HepG2 (cell line): ENCODE measurements around the gene PLAGL2. TPM values are rescaled to one million over a fixed set of nuclear protein-coding genes. Genes with fewer than 3 reads are reported as not detected.

Experiments used
- CEBPB ChIP-seq: IDR thresholded peaks from 2 replicates; pipeline ENCODE4 v1.6.1; 2011; ENCODE audit warnings: low read depth, low read length, improper control_type of control experiment, borderline replicate concordance
- EP300 ChIP-seq, 3 experiments: sonication (generic) in 1 of 3; formaldehyde crosslinking in 1 of 3; IDR thresholded peaks; 2 replicates each; pipeline versions ENCODE4 v1.5.1 to v1.6.1; 2011 to 2020; ENCODE audit warnings: low read depth in 2 of 3, low read length in 2 of 3, borderline replicate concordance in 1 of 3, improper control_type of control experiment in 1 of 3, mild to moderate bottlenecking in 1 of 3, missing genetic modification reagents in 1 of 3, moderate library complexity in 1 of 3
- HHEX ChIP-seq: IDR thresholded peaks from 2 replicates; pipeline ENCODE4 v1.6.1; 2016; ENCODE audit warnings: control low read depth
- HNF4G ChIP-seq, 2 experiments: sonication (generic) in 1 of 2; formaldehyde crosslinking in 1 of 2; IDR thresholded peaks; 2 replicates each; pipeline versions ENCODE4 v1.4.0 to v1.6.1; 2011 to 2020; ENCODE audit warnings: borderline replicate concordance in 2 of 2, low read depth in 2 of 2, mild to moderate bottlenecking in 2 of 2, low read length in 1 of 2, missing genetic modification reagents in 1 of 2, moderate library complexity in 1 of 2
- MAFK ChIP-seq, 2 experiments: IDR thresholded peaks in 1 of 2; conservative IDR thresholded peaks in 1 of 2; 2 replicates each; pipeline ENCODE4 v1.6.1; 2011; ENCODE audit warnings: improper control_type of control experiment in 2 of 2, low read length in 2 of 2
- PAXIP1 ChIP-seq: sonication (generic); formaldehyde crosslinking; conservative IDR thresholded peaks from 2 replicates; pipeline ENCODE4 v1.4.0; 2020; ENCODE audit warnings: mild to moderate bottlenecking, missing genetic modification reagents, moderate library complexity
- PHF21A ChIP-seq: sonication (generic); formaldehyde crosslinking; IDR thresholded peaks from 2 replicates; pipeline ENCODE4 v1.5.0; 2020; ENCODE audit warnings: mild to moderate bottlenecking, missing genetic modification reagents
- SAP130 ChIP-seq: IDR thresholded peaks from 2 replicates; pipeline ENCODE4 v1.6.1; 2016; ENCODE audit warnings: low read depth
- TFE3 ChIP-seq: IDR thresholded peaks from 2 replicates; pipeline ENCODE4 v1.6.1; 2016
- ZNF549 ChIP-seq: sonication (generic); formaldehyde crosslinking; IDR thresholded peaks from 2 replicates; pipeline ENCODE4 v1.5.0; 2020; ENCODE audit warnings: missing genetic modification reagents
- ZNF629 ChIP-seq: sonication (generic); formaldehyde crosslinking; conservative IDR thresholded peaks from 2 replicates; pipeline ENCODE4 v1.5.0; 2020; ENCODE audit warnings: missing genetic modification reagents
- ZNF687 ChIP-seq: sonication (generic); formaldehyde crosslinking; IDR thresholded peaks from 2 replicates; pipeline ENCODE4 v1.5.1; 2020; ENCODE audit warnings: mild to moderate bottlenecking, missing genetic modification reagents, moderate library complexity
- ZSCAN29 ChIP-seq: sonication (generic); formaldehyde crosslinking; conservative IDR thresholded peaks from 2 replicates; pipeline ENCODE4 v1.4.0; 2020; ENCODE audit warnings: mild to moderate bottlenecking, missing genetic modification reagents
- polyA plus RNA-seq, 8 experiments: library from polyadenylated mRNA; depleted of rRNA in 3 of 8; stranded (reverse) in 7 of 8; unstranded in 1 of 8; fragments of >200 nt; fragmentation: Illumina TruSeq in 4 of 8; extraction: Trizol in 4 of 8; gene quantifications; 2 replicates each; pipeline versions ENCODE4 v1.2.1 to v1.2.3, GENCODE V29; 2011 to 2016; ENCODE audit warnings: low read depth in 4 of 8, missing spikeins in 1 of 8, mixed read lengths in 1 of 8; ENCODE audit not compliant: insufficient read depth in 1 of 8
- total RNA-seq, 5 experiments: library from RNA; depleted of rRNA; stranded (reverse); fragments of >200 nt; fragmentation: Illumina TruSeq; extraction: Trizol; gene quantifications; 2 replicates each; pipeline ENCODE4 v1.2.3, GENCODE V29; 2016; ENCODE audit warnings: low read depth in 1 of 5
- TF ChIP-seq, protein P1 (sequence below): sonication (generic); formaldehyde crosslinking; IDR thresholded peaks from 2 replicates; pipeline ENCODE4 v1.4.0; 2020; ENCODE audit warnings: missing genetic modification reagents
- TF ChIP-seq, protein P2 (sequence below): sonication (generic); formaldehyde crosslinking; IDR thresholded peaks from 2 replicates; pipeline ENCODE4 v1.4.0; 2020; ENCODE audit warnings: mild to moderate bottlenecking, missing genetic modification reagents, borderline replicate concordance

The PLAGL2 gene
- total and polyA plus RNA-seq, 2 of the 13 experiments (the other 11 are each of a cell fraction or from before 2014, with no cell fraction given) = 15.2 to 15.3 TPM

- peak; percentile 82 for TF ChIP-seq CEBPB
- no peak for TF ChIP-seq PHF21A
- peak; percentile 83; the same call in 1 of the 2 replicates for TF ChIP-seq ZNF629 (CRISPR knock-in tag)
- peak; percentile 60; the same call in 1 of the 2 replicates for TF ChIP-seq HNF4G (IDR thresholded peaks at IDR 0.05; ENCODE audit: borderline replicate concordance, low read depth, low read length)
- no peak for TF ChIP-seq HNF4G (CRISPR knock-in tag; IDR thresholded peaks at IDR 0.05; ENCODE audit: borderline replicate concordance, low read depth)
- TF ChIP-seq ZNF549 (CRISPR knock-in tag) = no peak
- TF ChIP-seq, protein P1, sequence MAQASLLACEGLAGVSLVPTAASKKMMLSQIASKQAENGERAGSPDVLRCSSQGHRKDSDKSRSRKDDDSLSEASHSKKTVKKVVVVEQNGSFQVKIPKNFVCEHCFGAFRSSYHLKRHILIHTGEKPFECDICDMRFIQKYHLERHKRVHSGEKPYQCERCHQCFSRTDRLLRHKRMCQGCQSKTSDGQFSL (CRISPR knock-in tag) = no peak
- peak; percentile 60; the same call in 1 of the 2 replicates for TF ChIP-seq PAXIP1 (CRISPR knock-in tag)
- no peak for TF ChIP-seq HHEX
- TF ChIP-seq ZNF687 (CRISPR knock-in tag) = peak; percentile 34; the same call in 1 of the 2 replicates
- TF ChIP-seq SAP130 = peak; percentile 15; the same call in 1 of the 2 replicates
- 0 out of 2 replicates have a peak, but pooled peaks have one; percentile 11 for TF ChIP-seq TFE3 (CRISPR knock-in tag)
- 0 out of 2 replicates have a peak, but pooled peaks have one; percentile 48 for TF ChIP-seq ZSCAN29 (CRISPR knock-in tag)
- 0 out of 4 replicates have a peak, but pooled peaks of 1 of the 2 experiments have one; percentile 5 for TF ChIP-seq MAFK (conservative IDR thresholded peaks at IDR 0.05 in 1 of 2, IDR thresholded peaks at IDR 0.05 in 1 of 2; ENCODE audit: low read length in 2 of 2)
- TF ChIP-seq EP300 (IDR thresholded peaks at IDR 0.05; ENCODE audit: low read depth in 2 of 2, low read length in 2 of 2) = peak in 1 of 2 experiments; percentile 43; a peak in 1 of 4 replicates
- TF ChIP-seq EP300 (CRISPR knock-in tag; IDR thresholded peaks at IDR 0.05; ENCODE audit: borderline replicate concordance) = no peak
- TF ChIP-seq, protein P2, sequence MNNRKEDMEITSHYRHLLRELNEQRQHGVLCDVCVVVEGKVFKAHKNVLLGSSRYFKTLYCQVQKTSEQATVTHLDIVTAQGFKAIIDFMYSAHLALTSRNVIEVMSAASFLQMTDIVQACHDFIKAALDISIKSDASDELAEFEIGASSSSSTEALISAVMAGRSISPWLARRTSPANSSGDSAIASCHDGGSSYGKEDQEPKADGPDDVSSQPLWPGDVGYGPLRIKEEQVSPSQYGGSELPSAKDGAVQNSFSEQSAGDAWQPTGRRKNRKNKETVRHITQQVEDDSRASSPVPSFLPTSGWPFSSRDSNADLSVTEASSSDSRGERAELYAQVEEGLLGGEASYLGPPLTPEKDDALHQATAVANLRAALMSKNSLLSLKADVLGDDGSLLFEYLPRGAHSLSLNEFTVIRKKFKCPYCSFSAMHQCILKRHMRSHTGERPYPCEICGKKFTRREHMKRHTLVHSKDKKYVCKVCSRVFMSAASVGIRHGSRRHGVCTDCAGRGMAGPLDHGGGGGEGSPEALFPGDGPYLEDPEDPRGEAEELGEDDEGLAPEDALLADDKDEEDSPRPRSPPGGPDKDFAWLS (CRISPR knock-in tag) = no peak
Observed at GRCh38 chr20:32244150-32244823, 36.7 kb upstream of the PLAGL2 start (continued).
